K562 (cell line): ENCODE results near the gene XRCC5. TPM values are rescaled to one million over a fixed set of nuclear protein-coding genes. Genes with fewer than 3 reads are reported as not detected.

Experiments
- ATAC-seq: fragments of 200-7000 bp; cut with Tn5 transposase; 3 replicates; pipeline ENCODE4 v1.9.1; 2020; ENCODE audit warnings: moderate library complexity
- BruUV-seq: library from RNA; stranded (reverse); fragments of 400-500 nt; replicated peaks from 2 replicates; lab custom pipeline; 2021; lab: Mats Ljungman, UMichigan
- CTCF ChIA-PET: fragments of 300-600 bp; formaldehyde crosslinking; extraction: SDS; loops from one replicate; lab custom pipeline; 2021; ENCODE audit warnings: low intra/inter-chr PET ratio; lab: Yijun Ruan, JAX
- POLR2A ChIA-PET: fragments of 300-600, 350-650 bp; sonication (Branson Sonifier 250); formaldehyde crosslinking; extraction: SDS; loops from one replicate; lab custom pipeline; 2021; ENCODE audit warnings: antibody characterized with exemption, inconsistent platforms; lab: Yijun Ruan, JAX
- DNase-seq, 4 experiments: peaks; one replicate each; pipeline versions ENCODE4 v3.0.0 to v3.0.0-alpha.2; 2011 to 2018; ENCODE audit warnings: low spot score in 3 of 4, mixed read lengths in 3 of 4; ENCODE audit errors: extremely low read depth in 1 of 4
- FAIRE-seq: peaks from 2 replicates; lab custom pipeline; 2011; peaks lifted over from hg19 to GRCh38; lab: Jason Lieb, UNC
- H2AFZ ChIP-seq: 2 replicates; pipeline ENCODE4 v1.6.0; 2011; ENCODE audit warnings: low read depth, low read length, control low read depth, inconsistent platforms
- H3K27ac ChIP-seq: fragments of 200-600 bp; 3 replicates; pipeline ENCODE4 v1.8.0; 2011; ENCODE audit warnings: low read depth, mild to moderate bottlenecking, control low read depth, inconsistent platforms, low read length, moderate library complexity, mixed read lengths; ENCODE audit errors: extremely low read depth
- H3K27me3 ChIP-seq, 2 experiments: fragments of 300-600 bp in 1 of 2; 2 replicates in 1 of 2; 3 replicates in 1 of 2; pipeline versions ENCODE4 v1.6.0 to v1.8.0; 2011; ENCODE audit warnings: inconsistent platforms in 2 of 2, low read length in 2 of 2, mild to moderate bottlenecking in 1 of 2, mixed read lengths in 1 of 2, moderate library complexity in 1 of 2; ENCODE audit not compliant: control insufficient read depth in 2 of 2, insufficient read depth in 2 of 2
- H3K36me3 ChIP-seq: fragments of 300-600 bp; 3 replicates; pipeline ENCODE4 v1.8.0; 2011; ENCODE audit warnings: mild to moderate bottlenecking, low read length, inconsistent platforms; ENCODE audit not compliant: control insufficient read depth, insufficient read depth
- H3K4me1 ChIP-seq, 2 experiments: fragments of 200-600 bp in 1 of 2; replicated peaks in 1 of 2; 2 replicates in 1 of 2; 3 replicates in 1 of 2; pipeline versions ENCODE4 v1.5.1 to v1.8.0; 2011; ENCODE audit warnings: inconsistent platforms in 2 of 2, low read length in 2 of 2, mild to moderate bottlenecking in 1 of 2, mixed read lengths in 1 of 2, moderate library complexity in 1 of 2; ENCODE audit not compliant: control insufficient read depth in 2 of 2, insufficient read depth in 2 of 2
- H3K4me2 ChIP-seq: 2 replicates; pipeline ENCODE4 v1.6.1; 2011; ENCODE audit warnings: low read length, control low read depth, inconsistent platforms, mixed read lengths; ENCODE audit not compliant: insufficient read depth
- H3K4me3 ChIP-seq: fragments of 200-600 bp; sonication (generic), shearing (Covaris generic); 2 replicates; pipeline ENCODE4 v1.5.1; 2016; ENCODE audit warnings: control low read depth, inconsistent platforms
- H3K79me2 ChIP-seq: fragments of 200-600 bp; 3 replicates; pipeline ENCODE4 v1.8.0; 2011; ENCODE audit warnings: low read length, inconsistent platforms; ENCODE audit not compliant: control insufficient read depth, insufficient read depth
- H3K9ac ChIP-seq, 2 experiments: 2 replicates each; pipeline versions ENCODE4 v1.6.0 to v1.6.1; 2011; ENCODE audit warnings: low read depth in 2 of 2, low read length in 2 of 2, control low read depth in 1 of 2, inconsistent platforms in 1 of 2, mild to moderate bottlenecking in 1 of 2, mixed read lengths in 1 of 2; ENCODE audit not compliant: insufficient read depth in 1 of 2
- H3K9me1 ChIP-seq: one replicate; pipeline ENCODE4 v1.6.0; 2011; ENCODE audit warnings: inconsistent platforms, mild to moderate bottlenecking, low read length, moderate library complexity; ENCODE audit not compliant: control insufficient read depth, insufficient read depth
- H3K9me3 ChIP-seq: replicated peaks from 2 replicates; pipeline ENCODE4 v1.5.1; 2011; ENCODE audit warnings: low read depth, low read length, inconsistent platforms; ENCODE audit not compliant: control insufficient read depth, insufficient read depth
- H4K20me1 ChIP-seq: replicated peaks from 2 replicates; pipeline ENCODE4 v1.6.1; 2011; ENCODE audit warnings: low read length, inconsistent platforms, mixed read lengths; ENCODE audit not compliant: control insufficient read depth, insufficient read depth
- KLF16 ChIP-seq: IDR thresholded peaks from 2 replicates; pipeline ENCODE4 v1.6.1; 2016; ENCODE audit warnings: antibody characterized with exemption
- NCOA6 ChIP-seq: fragments of 450-650 bp; IDR thresholded peaks from 2 replicates; pipeline ENCODE4 v1.6.1; 2017; ENCODE audit warnings: mild to moderate bottlenecking
- PCBP2 ChIP-seq: fragments of 200-400 bp; formaldehyde crosslinking; IDR thresholded peaks from 2 replicates; pipeline ENCODE4 v1.6.1; 2018; ENCODE audit warnings: low read length, low read depth, mild to moderate bottlenecking, moderate library complexity; ENCODE audit not compliant: poor library complexity, severe bottlenecking
- POLR2AphosphoS2 ChIP-seq: IDR thresholded peaks from 2 replicates; pipeline ENCODE4 v1.6.1; 2012; ENCODE audit warnings: low read length, improper control_type of control experiment
- STAT5A ChIP-seq: IDR thresholded peaks from 2 replicates; pipeline ENCODE4 v1.6.1; 2012; ENCODE audit warnings: low read length, inconsistent platforms, borderline replicate concordance
- WGBS: fragments of 100-300 bp; shearing (Covaris generic); methylation state at CpG from one replicate; pipeline ENCODE4 v1.1.6; 2016; ENCODE audit warnings: low coverage, mixed read lengths; ENCODE audit not compliant: insufficient coverage; ENCODE audit errors: missing lambda C conversion rate; 5-methylcytosine and 5-hydroxymethylcytosine counted together
- in situ Hi-C: fragments of 300-500 bp; cut with MboI; formaldehyde crosslinking; loops from 4 replicates; pipeline ENCODE4 v1.15.0; 2018; ENCODE audit warnings: inconsistent platforms, mixed read lengths
- intact Hi-C: fragments of 100-400 bp; cut with micrococcal nuclease; formaldehyde crosslinking; loops from 2 replicates; pipeline ENCODE4 v1.14.2; 2022
- polyA plus RNA-seq, 8 experiments: library from polyadenylated mRNA; depleted of rRNA in 4 of 8; stranded (reverse) in 5 of 8; unstranded in 3 of 8; fragments of >200 nt; fragmentation: Nextera tagmentation in 2 of 8; fragmentation: Illumina TruSeq in 1 of 8; extraction: Ambion mirVana in 2 of 8; extraction: Trizol in 1 of 8; gene quantifications; 2 replicates each; pipeline versions ENCODE4 v1.2.1 to v1.2.3, GENCODE V29; 2011 to 2014; ENCODE audit warnings: inconsistent platforms in 1 of 8, missing spikeins in 1 of 8
- total RNA-seq, 7 experiments: library from RNA; depleted of rRNA in 6 of 7; stranded (reverse); fragments of >200 nt in 6 of 7; fragmentation: Illumina TruSeq in 2 of 7; extraction: Trizol in 2 of 7; gene quantifications; 2 replicates each; pipeline versions ENCODE4 v1.2.1 to v1.2.3, GENCODE V29; 2011 to 2021; ENCODE audit warnings: low replicate concordance in 1 of 7
- TF ChIP-seq, protein P1 (sequence below): fragments of 250-450 bp; sonication (Bioruptor Pico); IDR thresholded peaks from 2 replicates; pipeline ENCODE4 v1.8.0; 2021; ENCODE audit warnings: borderline replicate concordance, mild to moderate bottlenecking, moderate library complexity; ENCODE audit not compliant: poor library complexity, severe bottlenecking

The XRCC5 gene
- total and polyA plus RNA-seq, 9 of the 15 experiments (the other 6 are each of a cell fraction or from before 2014, with no cell fraction given), result 168 to 551 (median 297) TPM

GRCh38 chr2:216194561-216194960 is 85.4 kb downstream of the XRCC5 start:
- POLR2A ChIA-PET, result no interaction called here
- BruUV-seq, result no TSS peak
- peaks cover 90% of the 10 kb centered on the region for H3K36me3 ChIP-seq

GRCh38 chr2:216195565-216196029 is 86.4 kb downstream of the XRCC5 start:
- Histone ChIP-seq H3K27ac (no peak overlapping the region), H3K9ac (no peak overlapping the region), H3K27me3 (no peaks in the 10 kb centered on the region), H3K36me3 (peaks cover 90% of the 10 kb centered on the region), H3K9me3 (no peaks in the 10 kb centered on the region), H3K9me1 (no peaks in the 10 kb centered on the region), H3K4me1 (peaks cover 0 to 6% of the 10 kb centered on the region in 2 experiments; a peak in 1 of 5 replicates), H3K4me2 (no peak overlapping the region), H2AFZ (no peak overlapping the region), H4K20me1 (no peaks in the 10 kb centered on the region), H3K4me3 (no peak overlapping the region), H3K79me2 (peaks cover 16% of the 10 kb centered on the region)
- WGBS, result 96% methylated on average over 4 of the region's 4 CpGs
- FAIRE-seq (no peak), ATAC-seq (no peak), DNase-seq (no peak)
- intact Hi-C loops, result no loop called here
- BruUV-seq, result no TSS peak
- ChIA-PET POLR2A (interaction anchor here (0.7 kb wide), 1 partner anchor 22 kb away, joined by 3 read pairs; no protein-coding TSS in a partner anchor), CTCF (no interaction called here)
- in situ Hi-C loops, result no loop called here
- TF ChIP-seq POLR2AphosphoS2 (no peak), STAT5A (no peak), KLF16 (no peak)

More at GRCh38 chr2:216194561-216194960, 85.4 kb downstream of the XRCC5 start:
- H3K9ac ChIP-seq, result no peak overlapping the region
- ATAC-seq (no peak), FAIRE-seq (no peak), DNase-seq (no peak)
- no peak overlapping the region for H2AFZ ChIP-seq
- intact Hi-C loops (no loop called here), in situ Hi-C loops (no loop called here)
- no peaks in the 10 kb centered on the region for H4K20me1 ChIP-seq
- H3K9me1 ChIP-seq, result no peaks in the 10 kb centered on the region
- H3K27ac ChIP-seq, result no peak overlapping the region
- CTCF ChIA-PET, result no interaction called here
- no peak overlapping the region for H3K4me3 ChIP-seq
- no peak overlapping the region for H3K4me2 ChIP-seq
- peaks cover 25% of the 10 kb centered on the region for H3K79me2 ChIP-seq
- H3K27me3 ChIP-seq, result no peaks in the 10 kb centered on the region
- peaks cover 0 to 6% of the 10 kb centered on the region in 2 experiments; a peak in 2 of 5 replicates for H3K4me1 ChIP-seq
- no peaks in the 10 kb centered on the region for H3K9me3 ChIP-seq
- WGBS, result 92% methylated on average over 2 of the region's 4 CpGs
- TF ChIP-seq, protein P1, sequence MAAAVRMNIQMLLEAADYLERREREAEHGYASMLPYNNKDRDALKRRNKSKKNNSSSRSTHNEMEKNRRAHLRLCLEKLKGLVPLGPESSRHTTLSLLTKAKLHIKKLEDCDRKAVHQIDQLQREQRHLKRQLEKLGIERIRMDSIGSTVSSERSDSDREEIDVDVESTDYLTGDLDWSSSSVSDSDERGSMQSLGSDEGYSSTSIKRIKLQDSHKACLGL, result no peak
- TF ChIP-seq PCBP2 (no peak), NCOA6 (no peak)
